ENCODE data around the gene TNFSF10. TPM values are rescaled to one million over a fixed set of nuclear protein-coding genes. Genes with fewer than 3 reads are reported as not detected.

TNFSF10 gene
- total and polyA plus RNA-seq, 2 donors (not counting 1 experiment from before 2014, with no cell fraction given), result 16.4 to 21.0 TPM

GRCh38 chr3:172559020-172559419 is 35.8 kb upstream of the TNFSF10 start:
- POLR2A ChIA-PET, result no interaction called here
- Histone ChIP-seq H3K4me3 (ENCODE audit: control extremely low read depth in 1 of 5, extremely low read depth in 1 of 5, insufficient read depth in 1 of 5, low read depth in 2 of 5, low read length in 4 of 5) (no peak overlapping the region), H3K4me1 (ENCODE audit: control insufficient read depth in 2 of 2, insufficient read depth in 2 of 2, low read length in 2 of 2) (peaks cover 3 to 4% of the 10 kb centered on the region in 2 donors), H3K27me3 (replicated peaks in 1 of 4; ENCODE audit: control extremely low read depth in 1 of 4, control insufficient read depth in 3 of 4, insufficient read depth in 4 of 4, low read length in 3 of 4) (no peaks in the 10 kb centered on the region), H3K9ac (ENCODE audit: low read length) (no peak overlapping the region), H3K4me2 (replicated peaks; ENCODE audit: low read depth, low read length, poor library complexity, severe bottlenecking) (no peak overlapping the region), H3K79me2 (ENCODE audit: control insufficient read depth, insufficient read depth, low read length) (no peaks in the 10 kb centered on the region), H3K9me3 (ENCODE audit: control extremely low read depth in 1 of 3, control insufficient read depth in 2 of 3, insufficient read depth in 1 of 3, low read length in 2 of 3) (no peaks in the 10 kb centered on the region), H4K20me1 (ENCODE audit: control insufficient read depth, insufficient read depth, low read length, poor library complexity, severe bottlenecking) (no peaks in the 10 kb centered on the region), H2AFZ (ENCODE audit: insufficient read depth, low read depth, low read length, poor library complexity, severe bottlenecking) (no peak overlapping the region), H3K27ac (ENCODE audit: low read length in 2 of 2) (no peak overlapping the region), H3K36me3 (replicated peaks in 1 of 2; ENCODE audit: control extremely low read depth in 1 of 2, control insufficient read depth in 1 of 2, extremely low read depth in 1 of 2, insufficient read depth in 2 of 2, low read length in 1 of 2) (no peaks in the 10 kb centered on the region)
- DNase-seq (no peak), ATAC-seq (ENCODE audit: low read depth) (no peak)
- TF ChIP-seq CTCF (IDR thresholded peaks at IDR 0.05) (no peak), EZH2 (IDR thresholded peaks at IDR 0.05; ENCODE audit: borderline replicate concordance, insufficient read depth, low read depth, low read length, poor library complexity, severe bottlenecking) (no peak)
- peaks cover 13% of the 10 kb centered on the region for H3K4me1 Mint-ChIP-seq
- 20% methylated on average over 1 of the region's 3 CpGs for WGBS (ENCODE audit: insufficient coverage)
- intact Hi-C loops (cut with micrococcal nuclease), result no loop called here
- H3K27me3 Mint-ChIP-seq, result peaks cover 4% of the 10 kb centered on the region
- no peak overlapping the region for H3K4me3 Mint-ChIP-seq
- no peaks in the 10 kb centered on the region for H3K9me3 Mint-ChIP-seq (ENCODE audit: insufficient read depth)
- H3K27ac Mint-ChIP-seq, result no peak overlapping the region
- CTCF ChIA-PET, result no interaction called here

GRCh38 chr3:172557515-172558220 is 34.4 kb upstream of the TNFSF10 start:
- WGBS (ENCODE audit: insufficient coverage), result 80% methylated on average over 1 of the region's 3 CpGs
- Histone ChIP-seq H4K20me1 (ENCODE audit: control insufficient read depth, insufficient read depth, low read length, poor library complexity, severe bottlenecking) (no peaks in the 10 kb centered on the region), H3K36me3 (replicated peaks in 1 of 2; ENCODE audit: control extremely low read depth in 1 of 2, control insufficient read depth in 1 of 2, extremely low read depth in 1 of 2, insufficient read depth in 2 of 2, low read length in 1 of 2) (no peaks in the 10 kb centered on the region), H3K4me2 (replicated peaks; ENCODE audit: low read depth, low read length, poor library complexity, severe bottlenecking) (no peak overlapping the region), H3K27ac (ENCODE audit: low read length in 2 of 2) (no peak overlapping the region), H3K9ac (ENCODE audit: low read length) (no peak overlapping the region), H3K4me1 (ENCODE audit: control insufficient read depth in 2 of 2, insufficient read depth in 2 of 2, low read length in 2 of 2) (peaks cover 0 to under 1% of the 10 kb centered on the region in 2 donors), H2AFZ (ENCODE audit: insufficient read depth, low read depth, low read length, poor library complexity, severe bottlenecking) (no peak overlapping the region), H3K79me2 (ENCODE audit: control insufficient read depth, insufficient read depth, low read length) (no peaks in the 10 kb centered on the region), H3K9me3 (ENCODE audit: control extremely low read depth in 1 of 3, control insufficient read depth in 2 of 3, insufficient read depth in 1 of 3, low read length in 2 of 3) (no peaks in the 10 kb centered on the region), H3K27me3 (replicated peaks in 1 of 4; ENCODE audit: control extremely low read depth in 1 of 4, control insufficient read depth in 3 of 4, insufficient read depth in 4 of 4, low read length in 3 of 4) (no peaks in the 10 kb centered on the region), H3K4me3 (ENCODE audit: control extremely low read depth in 1 of 5, extremely low read depth in 1 of 5, insufficient read depth in 1 of 5, low read depth in 2 of 5, low read length in 4 of 5) (no peak overlapping the region)
- intact Hi-C loops (cut with micrococcal nuclease), result no loop called here
- no peak for ATAC-seq (ENCODE audit: low read depth)
- Mint-ChIP-seq H3K27ac (no peak overlapping the region), H3K27me3 (peaks cover 4% of the 10 kb centered on the region), H3K4me3 (no peak overlapping the region), H3K4me1 (peaks cover 5% of the 10 kb centered on the region), H3K9me3 (ENCODE audit: insufficient read depth) (no peaks in the 10 kb centered on the region)
- POLR2A ChIA-PET, result no interaction called here
- CTCF ChIA-PET, result no interaction called here
- DNase-seq, result no peak
- TF ChIP-seq CTCF (IDR thresholded peaks at IDR 0.05) (no peak), EZH2 (IDR thresholded peaks at IDR 0.05; ENCODE audit: borderline replicate concordance, insufficient read depth, low read depth, low read length, poor library complexity, severe bottlenecking) (no peak)
